Keratinocyte (primary cell): ENCODE data around the gene IFIT2. TPM values are rescaled to one million over a fixed set of nuclear protein-coding genes. Genes with fewer than 3 reads are reported as not detected.

Experiments
- DNase-seq: peaks from one replicate; pipeline ENCODE4 v3.0.0-alpha.2; 2011; ENCODE audit warnings: low read depth, missing footprints, low spot score
- FAIRE-seq: peaks from 2 replicates; lab custom pipeline; 2011; peaks lifted over from hg19 to GRCh38; lab: Jason Lieb, UNC
- H2AFZ ChIP-seq: 2 replicates; pipeline ENCODE4 v1.6.0; 2012; ENCODE audit warnings: low read length, control low read depth, inconsistent platforms; ENCODE audit not compliant: control insufficient read depth
- H3K27ac ChIP-seq: 2 replicates; pipeline ENCODE4 v1.5.1; 2011; ENCODE audit warnings: low read length; ENCODE audit not compliant: control insufficient read depth, insufficient read depth
- H3K27me3 ChIP-seq: 3 replicates; pipeline ENCODE4 v1.6.0; 2011; ENCODE audit warnings: low read length; ENCODE audit not compliant: control insufficient read depth, insufficient read depth; ENCODE audit errors: extremely low read depth
- H3K36me3 ChIP-seq, 2 experiments: 2 replicates in 1 of 2; 3 replicates in 1 of 2; pipeline ENCODE4 v1.5.1; 2011; ENCODE audit warnings: low read length in 2 of 2, mild to moderate bottlenecking in 1 of 2; ENCODE audit not compliant: control insufficient read depth in 2 of 2, insufficient read depth in 2 of 2; ENCODE audit errors: extremely low read depth in 1 of 2
- H3K4me1 ChIP-seq: 3 replicates; pipeline ENCODE4 v1.5.1; 2011; ENCODE audit warnings: low read length; ENCODE audit not compliant: control insufficient read depth, insufficient read depth; ENCODE audit errors: extremely low read depth
- H3K4me2 ChIP-seq: 3 replicates; pipeline ENCODE4 v1.6.0; 2011; ENCODE audit warnings: low read depth, low read length; ENCODE audit not compliant: control insufficient read depth, insufficient read depth; ENCODE audit errors: extremely low read depth
- H3K4me3 ChIP-seq, 3 experiments: fragments of 200-600 bp in 1 of 3; sonication (generic) in 1 of 3; 2 replicates in 2 of 3; 3 replicates in 1 of 3; pipeline ENCODE4 v1.5.1; 2011 to 2016; ENCODE audit warnings: low read length in 3 of 3, mild to moderate bottlenecking in 3 of 3, control low read depth in 2 of 3, inconsistent platforms in 1 of 3, low read depth in 1 of 3, mixed read lengths in 1 of 3, mixed run types in 1 of 3, moderate library complexity in 1 of 3; ENCODE audit not compliant: control insufficient read depth in 2 of 3, insufficient read depth in 2 of 3; ENCODE audit errors: extremely low read depth in 1 of 3
- H3K79me2 ChIP-seq: 2 replicates; pipeline ENCODE4 v1.6.0; 2012; ENCODE audit warnings: low read length; ENCODE audit not compliant: control insufficient read depth, insufficient read depth
- H3K9ac ChIP-seq: 3 replicates; pipeline ENCODE4 v1.6.0; 2011; ENCODE audit warnings: low read length; ENCODE audit not compliant: control insufficient read depth, insufficient read depth; ENCODE audit errors: extremely low read depth
- H3K9me1 ChIP-seq: 3 replicates; pipeline ENCODE4 v1.6.0; 2011; ENCODE audit warnings: low read length; ENCODE audit not compliant: control insufficient read depth, insufficient read depth; ENCODE audit errors: extremely low read depth
- H3K9me3 ChIP-seq: 2 replicates; pipeline ENCODE4 v1.5.1; 2012; ENCODE audit warnings: low read depth, low read length; ENCODE audit not compliant: control insufficient read depth
- H4K20me1 ChIP-seq: 3 replicates; pipeline ENCODE4 v1.6.0; 2011; ENCODE audit warnings: low read length; ENCODE audit not compliant: control insufficient read depth, insufficient read depth; ENCODE audit errors: extremely low read depth
- EZH2 ChIP-seq: IDR thresholded peaks from one replicate; pipeline ENCODE4 v1.6.1; 2012; ENCODE audit warnings: inconsistent platforms, mild to moderate bottlenecking, low read length, moderate library complexity
- dilution Hi-C: fragments of 300-500 bp; cut with MboI; formaldehyde crosslinking; loops from one replicate; pipeline ENCODE4 v1.7.0; 2020; ENCODE audit warnings: low sequenced_read_pairs; ENCODE audit not compliant: extremely low pct_ligation_motif_present
- polyA plus RNA-seq, 5 experiments: library from polyadenylated mRNA; depleted of rRNA in 3 of 5; stranded (reverse) in 3 of 5; stranded (forward) in 1 of 5; unstranded in 1 of 5; fragments of >200 nt; gene quantifications; 1 replicate in 1 of 5; 2 replicates in 3 of 5; 3 replicates in 1 of 5; pipeline versions ENCODE4 v1.2.1 to v1.2.3, GENCODE V29; 2011 to 2012; ENCODE audit warnings: missing spikeins in 2 of 5, low read depth in 1 of 5, low replicate concordance in 1 of 5
- TF ChIP-seq, protein P1 (sequence below), 3 experiments: IDR thresholded peaks in 1 of 3; conservative IDR thresholded peaks in 1 of 3; optimal IDR thresholded peaks in 1 of 3; 2 replicates in 2 of 3; 3 replicates in 1 of 3; pipeline versions ENCODE3 to v1.5.1; 2011; ENCODE audit warnings: low read length in 3 of 3, mild to moderate bottlenecking in 3 of 3, moderate library complexity in 2 of 3, control low read depth in 1 of 3, inconsistent platforms in 1 of 3; ENCODE audit not compliant: insufficient read depth in 2 of 3; ENCODE audit errors: extremely low read depth in 1 of 3

Gene IFIT2
- polyA plus RNA-seq, 1 donor (not counting 4 experiments of a cell fraction or from before 2014, with no cell fraction given), result 3.9 TPM

DNA sequence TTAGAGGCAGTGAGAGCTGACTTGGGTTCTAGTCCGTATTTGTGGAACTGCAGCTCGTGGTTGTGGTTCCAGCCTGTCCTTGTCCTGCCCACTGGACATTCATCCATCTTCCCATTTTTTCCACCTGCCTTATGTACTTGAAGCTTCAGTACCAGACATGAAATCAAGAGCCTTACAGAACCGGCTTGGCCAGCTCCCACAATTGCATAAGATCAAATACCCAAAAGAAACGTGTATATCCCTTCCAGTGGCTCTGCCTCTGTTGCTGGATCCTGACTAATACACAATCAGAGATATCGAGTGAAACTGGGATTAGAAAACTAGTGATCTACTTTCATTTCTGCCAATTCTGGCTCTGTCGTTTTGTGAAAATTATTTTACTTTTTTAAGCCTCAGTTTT, 26.5 kb upstream of the IFIT2 start:
- no peak for DNase-seq
- TF ChIP-seq, protein P1, sequence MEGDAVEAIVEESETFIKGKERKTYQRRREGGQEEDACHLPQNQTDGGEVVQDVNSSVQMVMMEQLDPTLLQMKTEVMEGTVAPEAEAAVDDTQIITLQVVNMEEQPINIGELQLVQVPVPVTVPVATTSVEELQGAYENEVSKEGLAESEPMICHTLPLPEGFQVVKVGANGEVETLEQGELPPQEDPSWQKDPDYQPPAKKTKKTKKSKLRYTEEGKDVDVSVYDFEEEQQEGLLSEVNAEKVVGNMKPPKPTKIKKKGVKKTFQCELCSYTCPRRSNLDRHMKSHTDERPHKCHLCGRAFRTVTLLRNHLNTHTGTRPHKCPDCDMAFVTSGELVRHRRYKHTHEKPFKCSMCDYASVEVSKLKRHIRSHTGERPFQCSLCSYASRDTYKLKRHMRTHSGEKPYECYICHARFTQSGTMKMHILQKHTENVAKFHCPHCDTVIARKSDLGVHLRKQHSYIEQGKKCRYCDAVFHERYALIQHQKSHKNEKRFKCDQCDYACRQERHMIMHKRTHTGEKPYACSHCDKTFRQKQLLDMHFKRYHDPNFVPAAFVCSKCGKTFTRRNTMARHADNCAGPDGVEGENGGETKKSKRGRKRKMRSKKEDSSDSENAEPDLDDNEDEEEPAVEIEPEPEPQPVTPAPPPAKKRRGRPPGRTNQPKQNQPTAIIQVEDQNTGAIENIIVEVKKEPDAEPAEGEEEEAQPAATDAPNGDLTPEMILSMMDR (optimal IDR thresholded peaks at IDR 0.05 in 1 of 3, IDR thresholded peaks at IDR 0.05 in 1 of 3, conservative IDR thresholded peaks at IDR 0.05 in 1 of 3; ENCODE audit: extremely low read depth in 1 of 3, insufficient read depth in 2 of 3, low read length in 3 of 3), result no peak
- no peak for TF ChIP-seq EZH2
- peak; percentile 66 for FAIRE-seq

DNA sequence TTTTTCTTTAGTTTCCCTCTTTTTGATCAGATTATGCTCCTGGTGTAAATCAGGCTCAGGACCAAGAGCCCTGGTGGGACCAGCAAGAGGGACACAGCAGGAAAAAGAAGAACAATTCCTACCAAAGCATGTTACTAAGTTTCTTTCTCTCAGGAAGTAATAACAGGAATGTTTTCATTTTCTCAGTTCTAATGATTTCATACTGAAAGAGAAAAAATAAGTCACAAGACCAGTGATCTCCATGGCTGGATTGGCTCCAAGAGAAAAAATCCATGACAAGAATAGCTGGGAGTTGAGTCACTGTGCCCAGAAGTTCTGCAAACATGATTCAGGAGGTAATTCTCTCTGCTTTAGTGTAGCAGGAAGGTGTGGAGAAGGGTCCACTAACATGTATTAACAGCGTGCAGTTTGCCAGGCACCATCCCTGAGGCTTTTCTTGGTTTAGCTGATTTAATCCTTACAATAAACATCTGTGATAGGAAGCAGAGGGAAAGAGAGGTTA, 23.8 kb upstream of the IFIT2 start:
- dilution Hi-C loops, result no loop called here
- DNase-seq, result peak; percentile 98
- peak overlapping the region; percentile 79 for H3K9ac ChIP-seq
- no peaks in the 10 kb centered on the region for H3K27me3 ChIP-seq
- peaks cover 2% of the 10 kb centered on the region for H3K9me1 ChIP-seq
- peak overlapping the region; percentile 82 for H3K4me2 ChIP-seq
- peak overlapping the region; percentile 29 for H2AFZ ChIP-seq
- peak overlapping the region in 2 of 3 experiments; percentile 29 to 41 for H3K4me3 ChIP-seq
- H4K20me1 ChIP-seq, result no peaks in the 10 kb centered on the region
- peak overlapping the region; percentile 97 for H3K27ac ChIP-seq
- no peaks in the 10 kb centered on the region for H3K79me2 ChIP-seq
- no peaks in the 10 kb centered on the region for H3K36me3 ChIP-seq
- TF ChIP-seq EZH2, result no peak
- TF ChIP-seq, protein P1 (optimal IDR thresholded peaks at IDR 0.05 in 1 of 3, IDR thresholded peaks at IDR 0.05 in 1 of 3, conservative IDR thresholded peaks at IDR 0.05 in 1 of 3; ENCODE audit: extremely low read depth in 1 of 3, insufficient read depth in 2 of 3, low read length in 3 of 3), result no peak
- no peaks in the 10 kb centered on the region for H3K9me3 ChIP-seq
- FAIRE-seq, result peak; percentile 99
- H3K4me1 ChIP-seq, result peaks cover 60% of the 10 kb centered on the region

More for the DNA sequence above, 26.5 kb upstream of the IFIT2 start:
- Histone ChIP-seq H3K4me1 (peaks cover 44% of the 10 kb centered on the region), H3K9ac (peak overlapping the region; percentile 14), H2AFZ (peak overlapping the region; percentile 56), H3K9me3 (no peaks in the 10 kb centered on the region), H3K4me2 (peak overlapping the region; percentile 81), H3K79me2 (no peaks in the 10 kb centered on the region), H3K27ac (peak overlapping the region; percentile 45), H3K4me3 (peak overlapping the region in 2 of 3 experiments; percentile 13 to 35), H3K27me3 (no peaks in the 10 kb centered on the region), H4K20me1 (no peaks in the 10 kb centered on the region), H3K9me1 (peaks cover 2% of the 10 kb centered on the region), H3K36me3 (no peaks in the 10 kb centered on the region)
- dilution Hi-C loops, result no loop called here
